HG02870 (cell line): ENCODE results near the gene ODC1.
"Not testable (repeated sequence)": the region's sequence is repeated elsewhere in the genome, so short reads cannot be mapped to it uniquely, and the experiment has no call there.

ENCODE experiments used
- ATAC-seq: cut with Tn5 transposase; IDR thresholded peaks from one replicate; pipeline ENCODE4 v1.9.1; 2021; ENCODE audit warnings: mild to moderate bottlenecking, moderate library complexity; ENCODE audit not compliant: unreplicated experiment

Gene ODC1

GRCh38 chr2:10478916-10479315 lies 30.8 kb upstream of the ODC1 start:
- ATAC-seq = no peak

GRCh38 chr2:10478298-10478625 lies 30.1 kb upstream of the ODC1 start:
- ATAC-seq = no peak

- no peak for ATAC-seq
Measured at GRCh38 chr2:10477443-10478297, 29.5 kb upstream of the ODC1 start.

GRCh38 chr2:10476723-10477442 lies 28.8 kb upstream of the ODC1 start:
- no peak for ATAC-seq

GRCh38 chr2:10475811-10476660 lies 27.9 kb upstream of the ODC1 start:
- ATAC-seq = no peak

GRCh38 chr2:10475221-10475722 lies 27.1 kb upstream of the ODC1 start:
- ATAC-seq = no peak

GRCh38 chr2:10473121-10473756 lies 25.1 kb upstream of the ODC1 start:
- ATAC-seq = no peak

- ATAC-seq = no peak
Measured at GRCh38 chr2:10471955-10472354, 23.8 kb upstream of the ODC1 start.

- no peak for ATAC-seq
Measured at GRCh38 chr2:10471046-10471571, 23.0 kb upstream of the ODC1 start.

- ATAC-seq = no peak
Measured at GRCh38 chr2:10469955-10470608, 22.0 kb upstream of the ODC1 start.

- ATAC-seq = no peak
Measured at GRCh38 chr2:10469301-10469700, 21.2 kb upstream of the ODC1 start.

GRCh38 chr2:10467401-10467800 lies 19.3 kb upstream of the ODC1 start:
- ATAC-seq = no peak

- ATAC-seq = no peak
Measured at GRCh38 chr2:10466801-10467200, 18.7 kb upstream of the ODC1 start.

- no peak for ATAC-seq
Measured at GRCh38 chr2:10465910-10466309, 17.8 kb upstream of the ODC1 start.

- no peak for ATAC-seq
Measured at GRCh38 chr2:10462178-10463083, 14.3 kb upstream of the ODC1 start.

GRCh38 chr2:10460366-10460796 lies 12.3 kb upstream of the ODC1 start:
- no peak for ATAC-seq

- ATAC-seq = no peak
Measured at GRCh38 chr2:10457846-10458598, 9.9 kb upstream of the ODC1 start.

- ATAC-seq = not testable (repeated sequence)
Measured at GRCh38 chr2:10457195-10457594, 9.1 kb upstream of the ODC1 start.
